HPDE6-E6E7 (cell line): Measurements from ENCODE around the gene ZNF280A.

Experiments used
- DNase-seq: peaks from one replicate; pipeline ENCODE4 v3.0.0; 2011; ENCODE audit warnings: missing footprints; ENCODE audit errors: extremely low spot score

Gene ZNF280A, protein sequence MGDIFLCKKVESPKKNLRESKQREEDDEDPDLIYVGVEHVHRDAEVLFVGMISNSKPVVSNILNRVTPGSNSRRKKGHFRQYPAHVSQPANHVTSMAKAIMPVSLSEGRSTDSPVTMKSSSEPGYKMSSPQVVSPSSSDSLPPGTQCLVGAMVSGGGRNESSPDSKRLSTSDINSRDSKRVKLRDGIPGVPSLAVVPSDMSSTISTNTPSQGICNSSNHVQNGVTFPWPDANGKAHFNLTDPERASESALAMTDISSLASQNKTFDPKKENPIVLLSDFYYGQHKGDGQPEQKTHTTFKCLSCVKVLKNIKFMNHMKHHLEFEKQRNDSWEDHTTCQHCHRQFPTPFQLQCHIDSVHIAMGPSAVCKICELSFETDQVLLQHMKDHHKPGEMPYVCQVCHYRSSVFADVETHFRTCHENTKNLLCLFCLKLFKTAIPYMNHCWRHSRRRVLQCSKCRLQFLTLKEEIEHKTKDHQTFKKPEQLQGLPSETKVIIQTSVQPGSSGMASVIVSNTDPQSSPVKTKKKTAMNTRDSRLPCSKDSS

DNA sequence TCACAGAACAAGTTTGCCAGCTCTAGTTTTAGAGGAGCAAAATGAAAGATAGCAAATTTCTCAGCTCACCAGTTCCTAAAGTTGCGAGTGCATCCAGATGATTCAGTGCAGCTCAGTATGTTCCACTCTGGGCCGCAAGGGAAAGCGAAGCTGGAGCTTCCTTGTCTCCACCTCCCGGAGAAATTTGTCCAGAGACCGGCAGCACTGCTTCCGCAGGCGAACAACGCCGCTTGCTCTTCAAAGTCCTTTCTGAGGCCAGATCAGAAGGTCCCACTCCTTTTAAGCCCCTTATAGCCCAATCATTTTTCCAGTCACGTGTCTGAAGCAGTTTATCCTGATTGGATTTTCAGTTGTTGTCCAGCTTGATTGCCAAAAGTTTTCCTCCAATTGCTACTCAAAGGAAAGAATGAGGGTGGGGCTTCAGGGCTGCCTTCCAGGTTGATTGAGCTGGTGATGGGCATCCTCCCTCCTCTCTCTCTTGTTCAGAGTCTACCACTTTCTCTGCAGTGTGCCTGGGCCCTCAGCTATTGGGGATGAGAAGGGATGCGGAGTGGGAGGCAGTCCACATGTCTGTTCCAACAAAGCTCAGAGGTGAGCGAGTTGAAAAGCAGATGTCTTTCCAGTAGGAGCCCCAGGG is at the start of gene ZNF280A:
ZNF280A (minus strand) TSS at position 251 of the 637 bp plus-strand sequence. CDS start 4,640 bp downstream, outside the sequence.
- DNase-seq: no peak

DNA sequence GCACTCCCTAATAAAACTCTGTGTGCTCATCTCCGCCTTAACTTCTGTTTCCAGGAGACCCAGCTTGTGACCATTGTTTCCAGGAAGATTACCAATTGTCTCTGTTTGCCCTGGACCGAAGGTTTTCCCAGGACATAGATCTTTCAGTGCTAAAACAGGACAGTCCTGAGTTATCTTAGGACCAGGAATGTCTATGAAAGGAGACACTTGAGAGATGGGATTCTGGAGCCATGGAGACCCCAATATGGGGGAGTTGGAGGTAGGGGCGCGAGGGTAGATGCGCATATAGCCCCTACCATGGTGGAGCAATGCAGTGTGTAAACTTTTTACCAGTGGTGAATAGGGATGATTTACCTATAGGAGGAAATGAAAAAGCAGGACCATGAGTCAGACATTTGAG is 49.1 kb upstream of the ZNF280A start:
- no peak for DNase-seq

DNA sequence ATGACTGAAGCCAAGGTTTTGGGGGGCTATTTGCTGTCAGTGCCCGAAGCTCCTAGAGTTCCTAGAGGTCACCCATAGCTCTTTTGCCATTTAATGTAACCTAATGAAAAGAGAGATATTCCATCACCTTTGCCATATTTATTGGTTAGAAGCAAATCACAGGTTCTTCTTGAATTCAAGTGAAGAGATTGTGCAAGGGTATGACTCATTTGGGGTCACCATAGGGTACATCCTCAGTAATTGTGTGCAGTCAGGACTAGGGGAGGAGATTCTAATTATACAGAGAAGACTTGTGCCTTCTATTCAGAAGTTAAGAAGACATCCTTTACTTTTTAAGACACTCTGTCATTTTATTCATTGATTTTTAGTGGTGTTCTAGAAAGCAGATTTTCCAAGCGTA is 45.9 kb upstream of the ZNF280A start:
- DNase-seq: no peak

DNA sequence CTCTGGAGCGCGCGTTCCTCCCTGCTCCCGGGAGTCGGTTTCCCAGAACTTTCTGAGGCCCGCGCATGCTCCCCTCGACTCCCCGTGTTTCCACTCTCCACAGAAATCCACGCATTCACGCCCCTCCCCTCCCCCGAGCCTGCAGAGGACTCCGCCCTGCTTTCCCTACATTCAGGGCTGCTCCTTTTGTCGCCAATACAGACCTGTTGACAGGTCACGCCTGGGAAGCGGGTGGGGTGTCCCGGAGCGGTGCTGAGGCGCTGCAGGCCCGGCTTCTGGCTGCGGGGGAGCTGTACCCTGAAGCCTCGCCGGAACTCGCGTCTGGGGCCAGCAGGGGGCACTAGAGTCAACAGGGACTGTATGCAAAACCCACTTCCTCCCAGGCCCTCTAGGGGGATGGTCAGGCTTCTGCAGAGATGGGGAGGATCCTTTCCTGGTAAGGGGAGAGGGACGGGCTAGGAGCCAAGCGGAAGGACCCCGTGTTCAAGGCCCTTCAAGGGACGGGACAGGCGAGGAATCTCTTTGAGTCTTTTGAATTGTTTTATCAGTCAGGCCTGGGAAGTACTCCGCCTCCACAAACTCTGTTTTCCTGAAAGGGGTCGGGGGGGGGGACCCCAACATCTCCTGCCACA is 39.0 kb upstream of the ZNF280A start, which contains the start of gene PRAME:
PRAME (minus strand) TSS at position 294 of the 632 bp plus-strand sequence. CDS start 2,433 bp downstream, outside the sequence.
- no peak for DNase-seq

DNA sequence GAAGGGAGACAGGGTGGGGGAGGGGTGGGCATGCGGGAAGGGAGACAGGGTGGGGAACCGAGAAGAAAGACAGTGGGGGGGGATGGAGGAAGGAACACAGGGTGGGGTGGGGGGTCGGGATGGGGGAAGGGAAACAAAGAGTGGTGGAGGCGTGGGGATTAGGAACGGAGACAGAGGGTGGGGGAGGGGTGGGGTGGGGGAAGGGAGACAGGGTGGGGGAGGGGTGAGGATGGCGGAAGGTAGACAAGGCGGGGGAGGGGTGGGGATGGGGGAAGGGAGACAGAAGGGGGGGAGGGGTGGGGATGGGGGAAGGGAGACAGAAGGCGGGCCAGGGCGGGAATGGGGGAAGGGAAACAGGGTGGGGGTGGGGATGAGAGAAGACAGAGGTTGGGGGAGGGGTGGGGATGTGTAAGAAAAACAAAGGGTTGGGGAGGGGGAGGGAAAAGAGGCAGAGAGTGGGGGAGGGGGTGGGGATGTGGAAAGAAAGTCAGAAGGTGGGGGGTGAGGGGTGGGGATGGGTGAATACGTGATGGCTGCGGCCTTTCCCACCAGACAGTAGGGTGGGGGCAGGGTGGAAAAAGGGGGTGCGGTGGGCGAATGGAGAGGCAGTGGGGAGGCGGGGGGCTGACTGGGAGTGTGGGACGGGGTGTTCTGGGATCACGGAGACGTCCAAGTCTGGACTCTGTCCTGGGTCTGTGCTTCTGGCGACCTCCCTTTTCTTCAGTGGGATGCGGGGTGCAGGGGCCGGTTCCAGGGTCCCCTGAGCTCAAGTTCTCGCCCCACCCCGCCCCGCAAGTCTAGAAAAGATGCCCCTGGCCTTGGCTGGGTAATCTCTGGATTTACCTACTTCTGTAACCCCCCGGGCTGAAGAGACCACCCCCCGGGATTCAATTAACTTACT is 38.3 kb upstream of the ZNF280A start:
- no peak for DNase-seq

DNA sequence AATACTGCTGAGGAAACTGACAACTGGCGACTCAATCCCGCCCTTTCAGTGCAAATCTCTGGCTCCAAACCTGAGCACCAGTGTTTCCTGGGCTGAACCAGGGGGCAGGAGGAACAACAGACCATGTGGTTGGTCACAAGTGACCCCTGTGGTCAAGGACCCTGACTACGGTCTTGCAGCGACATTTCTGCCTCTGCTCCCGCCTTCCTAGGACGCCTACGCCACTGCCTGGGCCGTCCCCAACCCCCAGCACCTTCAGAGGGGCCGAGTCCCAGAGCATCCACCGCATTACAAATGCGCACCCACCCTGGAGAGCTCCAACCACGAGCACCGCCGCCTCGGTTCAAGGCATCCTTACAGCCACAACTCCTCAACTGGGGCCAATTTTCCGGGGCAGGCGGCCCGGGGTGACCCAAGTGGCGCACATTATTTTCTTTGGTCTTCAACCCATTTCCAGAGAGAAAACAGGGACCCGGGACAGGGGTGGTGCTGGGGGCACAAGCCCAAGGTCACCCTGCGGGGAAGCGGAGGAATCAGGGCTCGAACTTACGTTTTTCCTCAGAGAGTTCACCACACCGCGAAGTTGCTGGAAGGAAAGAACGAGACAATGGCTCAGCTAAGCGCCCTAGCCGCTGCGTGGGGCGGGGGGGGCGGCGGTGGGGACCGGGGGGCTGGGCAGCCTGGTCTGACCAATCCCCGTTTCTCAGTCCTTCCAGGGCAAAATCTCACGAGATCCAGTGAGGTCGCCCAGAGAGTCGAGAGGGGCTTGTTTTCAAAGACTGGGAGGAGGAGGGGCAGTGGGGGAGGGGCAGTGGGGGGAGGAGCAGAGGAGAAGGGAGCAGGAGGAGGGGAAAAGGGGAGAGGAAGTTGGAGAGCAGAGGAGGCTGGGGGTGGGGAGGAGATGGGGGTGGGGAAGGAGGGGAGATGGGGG is 37.2 kb upstream of the ZNF280A start:
- DNase-seq: no peak

DNA sequence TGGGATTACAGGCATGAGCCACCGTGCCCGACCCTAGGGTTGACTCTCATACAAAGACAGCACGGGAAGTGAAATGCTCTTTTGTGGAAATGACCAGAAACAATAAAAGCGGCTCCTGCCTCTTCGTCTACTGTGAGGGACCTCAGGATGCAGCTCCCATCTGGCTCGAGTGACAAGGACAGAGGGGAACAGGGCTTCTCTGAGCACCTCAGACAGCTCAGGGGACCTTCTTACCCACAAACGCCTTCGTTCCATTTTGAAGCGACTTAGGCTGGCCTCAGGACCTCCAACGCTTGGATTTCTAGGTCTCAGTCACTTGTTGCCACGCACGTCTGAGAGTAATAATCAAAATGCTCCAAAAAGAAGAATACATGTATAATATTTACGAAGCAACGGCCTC is 36.5 kb upstream of the ZNF280A start:
- DNase-seq: no peak

DNA sequence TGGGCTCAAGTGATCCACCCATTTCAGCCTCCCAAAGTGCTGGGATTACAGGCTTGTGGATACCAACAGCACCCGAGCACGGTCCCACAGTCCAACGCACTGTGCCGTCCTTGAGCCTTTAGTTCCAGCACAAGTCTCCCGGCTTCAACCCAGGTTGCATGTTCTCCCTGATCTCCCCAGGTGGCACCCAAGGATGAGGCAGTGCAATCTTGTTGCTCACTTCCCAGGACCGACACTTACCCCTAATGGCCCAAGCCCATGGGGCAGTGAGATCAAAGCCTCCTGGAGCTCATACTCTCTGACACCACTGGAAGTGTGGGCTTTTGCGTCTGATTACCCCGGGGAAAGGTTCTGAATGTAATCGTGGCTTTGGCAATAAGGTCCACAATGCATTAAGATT is 35.5 kb upstream of the ZNF280A start:
- DNase-seq: no peak

DNA sequence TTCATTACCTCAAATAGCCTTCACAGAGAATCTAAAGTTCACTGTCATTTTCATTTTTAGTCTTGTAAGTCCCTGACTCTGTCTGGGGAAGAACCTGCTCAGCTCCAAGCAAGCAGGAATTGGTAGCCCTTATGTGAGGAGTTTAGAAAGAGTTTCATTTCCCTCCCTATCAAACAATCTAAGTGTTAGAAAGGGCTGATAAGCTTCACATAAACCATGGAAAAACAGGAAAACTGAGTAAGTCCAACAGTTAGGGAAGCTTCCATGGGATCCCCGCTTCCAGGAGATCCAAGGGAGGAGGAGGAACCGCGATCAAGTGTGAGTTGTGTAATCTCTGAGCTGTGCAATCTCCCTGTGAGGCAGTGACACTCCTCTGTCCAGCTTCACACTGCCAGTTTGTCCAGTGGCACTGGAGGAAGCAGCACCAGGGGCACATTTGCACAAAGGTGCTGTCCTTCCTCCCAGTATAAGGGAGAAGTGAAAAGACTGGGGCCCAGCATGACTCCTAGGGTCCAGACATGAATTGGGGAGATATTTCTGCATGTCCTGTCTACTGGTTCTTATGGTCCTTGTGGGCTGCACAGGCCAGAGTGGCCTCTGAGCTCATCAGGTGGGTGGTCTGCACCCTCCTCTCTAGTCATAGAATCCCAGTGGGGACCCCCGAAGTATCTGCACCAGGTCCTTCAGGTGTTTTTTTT is 34.7 kb upstream of the ZNF280A start:
- DNase-seq: no peak

DNA sequence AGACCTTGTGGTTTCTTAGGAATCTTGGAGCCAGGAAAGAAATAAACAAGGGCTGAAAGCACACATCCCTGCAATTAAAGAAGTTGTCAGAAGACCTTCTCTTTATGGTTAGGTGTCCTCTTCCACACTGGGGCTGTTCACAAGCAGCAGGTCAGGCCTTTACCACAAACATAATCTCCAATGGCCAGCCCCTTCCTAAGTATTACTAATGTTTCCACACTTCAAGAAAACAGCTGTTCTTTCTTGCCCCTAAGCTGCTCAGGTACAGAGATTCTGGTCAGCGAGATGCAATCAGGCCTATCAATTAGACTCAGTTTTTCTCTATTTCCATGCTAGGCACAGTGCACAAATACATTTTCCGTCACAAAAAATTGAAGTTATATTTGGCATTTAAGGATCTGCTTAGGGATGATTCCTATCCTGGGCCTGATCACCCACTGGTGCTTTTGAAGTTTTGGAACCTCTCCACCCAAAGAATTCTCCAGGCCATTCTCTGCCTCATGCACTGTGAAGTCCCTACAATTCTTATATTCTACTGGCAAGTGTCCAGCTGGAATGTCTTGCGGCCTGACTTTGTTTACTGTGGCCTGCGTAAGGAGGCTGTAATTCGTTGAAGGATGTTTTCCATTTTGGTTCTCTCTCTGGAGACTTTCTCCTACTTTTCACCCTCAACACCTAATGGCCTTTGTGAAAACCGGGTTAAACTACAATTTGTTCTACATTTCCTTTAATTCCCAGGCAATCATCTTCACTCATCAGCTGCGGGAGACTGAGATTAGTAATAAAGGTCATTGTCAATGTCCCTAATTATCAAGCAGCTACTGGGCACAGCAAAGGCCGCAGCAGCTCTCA is 33.9 kb upstream of the ZNF280A start:
- no peak for DNase-seq

DNA sequence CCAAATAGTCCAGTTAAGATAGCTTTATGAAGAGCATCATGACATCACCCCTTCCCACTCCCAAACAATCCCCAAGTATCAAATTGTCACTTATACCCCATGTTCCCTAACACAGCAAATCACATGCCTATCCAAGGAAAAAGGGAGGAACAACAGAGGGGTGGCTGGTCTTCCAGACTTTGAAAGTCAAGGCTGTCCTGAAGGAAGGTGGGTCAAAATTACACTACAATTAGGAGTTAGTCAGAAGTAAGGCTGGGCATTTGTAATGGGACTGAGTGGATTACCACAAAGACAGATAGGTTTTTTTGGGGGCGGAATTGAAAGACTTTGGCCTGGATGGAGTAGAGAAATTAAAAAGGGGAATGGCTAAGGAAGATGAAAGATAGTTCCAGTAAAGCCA is 33.1 kb upstream of the ZNF280A start:
- DNase-seq: no peak

DNA sequence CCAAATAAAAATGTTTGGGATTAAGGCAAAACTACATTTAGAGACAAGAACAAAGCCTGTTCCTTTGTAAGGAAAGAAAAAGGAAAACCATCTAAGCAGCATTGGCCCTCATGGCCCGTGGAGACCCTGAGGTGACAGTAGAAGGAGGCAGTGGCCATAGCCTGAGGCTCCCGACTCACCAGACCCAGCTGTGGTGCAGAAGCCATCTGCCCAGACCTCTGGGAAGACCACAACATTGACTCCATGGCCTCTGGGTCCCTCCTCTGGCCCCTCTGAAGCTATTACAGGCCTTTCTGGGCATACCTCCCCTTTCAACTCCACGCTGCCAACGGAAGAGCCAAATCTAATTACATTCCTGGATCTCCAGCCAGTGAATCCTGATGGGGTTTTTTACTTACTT is 32.6 kb upstream of the ZNF280A start:
- no peak for DNase-seq

DNA sequence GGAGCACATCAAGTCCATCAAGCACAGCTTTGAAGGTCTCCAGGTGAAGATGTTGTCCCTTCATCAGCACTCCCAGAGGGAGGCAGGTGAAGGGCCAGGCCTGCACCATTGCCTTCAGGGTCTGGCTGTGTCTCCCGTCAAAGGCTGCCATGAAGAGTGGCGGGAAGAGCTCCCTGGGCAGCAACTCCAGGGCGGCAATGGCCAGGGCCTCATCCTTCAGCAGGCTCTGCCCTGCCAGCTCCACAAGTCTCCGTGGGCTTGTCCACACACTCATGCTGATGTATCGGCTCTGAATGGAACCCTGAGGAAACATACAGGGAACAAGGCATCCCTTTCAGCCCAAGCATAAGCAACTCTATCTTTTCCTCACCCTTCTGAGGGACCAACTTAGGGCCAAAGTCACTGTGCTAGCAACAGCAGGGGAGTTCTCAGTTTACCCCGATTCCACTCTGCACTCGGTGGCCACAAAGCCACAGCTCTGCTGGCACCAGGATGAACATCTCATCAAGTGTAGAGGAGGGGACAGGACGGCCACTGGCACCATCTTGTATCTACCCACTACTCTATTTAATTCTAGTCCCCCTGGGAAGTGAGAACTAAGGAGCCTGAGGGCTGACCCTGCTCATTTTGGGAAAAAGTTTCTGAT is 30.8 kb upstream of the ZNF280A start:
- DNase-seq: no peak

DNA sequence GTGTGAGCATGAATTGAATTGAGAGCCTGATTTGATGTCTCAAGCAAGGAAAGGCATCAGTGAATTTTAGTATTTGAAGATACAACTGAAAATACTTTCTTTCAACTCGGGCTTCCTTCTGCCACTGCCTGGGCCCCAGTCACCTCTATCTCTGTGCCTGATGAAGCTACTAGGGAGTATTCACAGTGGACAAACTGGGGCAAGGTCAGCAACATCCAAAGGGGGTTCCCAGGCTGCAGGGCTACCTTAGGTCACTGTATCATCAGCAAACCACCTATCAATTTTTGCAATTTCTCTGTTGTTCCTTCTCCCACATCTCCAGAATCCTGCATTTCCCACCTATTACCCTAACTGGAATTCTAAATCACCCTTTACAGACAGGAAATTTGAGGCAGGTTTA is 28.8 kb upstream of the ZNF280A start:
- no peak for DNase-seq

DNA sequence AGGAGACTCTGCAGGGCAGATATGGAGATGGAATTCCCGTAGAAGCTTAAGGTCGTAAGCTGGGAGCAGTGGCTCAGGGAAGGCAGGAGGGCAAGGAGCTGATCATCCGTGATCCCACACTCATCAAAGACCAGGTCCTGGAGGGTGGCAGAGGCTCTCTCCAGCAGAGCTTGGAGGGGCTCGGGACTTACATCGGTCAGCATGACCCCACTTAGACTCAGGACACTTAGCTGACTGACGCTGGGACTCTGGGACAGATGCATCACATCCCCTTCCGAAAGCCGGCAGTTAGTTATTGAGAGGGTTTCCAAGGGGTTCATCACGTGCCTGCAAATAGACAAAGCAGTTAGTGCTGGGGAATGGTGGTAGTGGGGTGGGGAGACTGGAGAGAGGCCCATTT is 28.2 kb upstream of the ZNF280A start:
- no peak for DNase-seq

DNA sequence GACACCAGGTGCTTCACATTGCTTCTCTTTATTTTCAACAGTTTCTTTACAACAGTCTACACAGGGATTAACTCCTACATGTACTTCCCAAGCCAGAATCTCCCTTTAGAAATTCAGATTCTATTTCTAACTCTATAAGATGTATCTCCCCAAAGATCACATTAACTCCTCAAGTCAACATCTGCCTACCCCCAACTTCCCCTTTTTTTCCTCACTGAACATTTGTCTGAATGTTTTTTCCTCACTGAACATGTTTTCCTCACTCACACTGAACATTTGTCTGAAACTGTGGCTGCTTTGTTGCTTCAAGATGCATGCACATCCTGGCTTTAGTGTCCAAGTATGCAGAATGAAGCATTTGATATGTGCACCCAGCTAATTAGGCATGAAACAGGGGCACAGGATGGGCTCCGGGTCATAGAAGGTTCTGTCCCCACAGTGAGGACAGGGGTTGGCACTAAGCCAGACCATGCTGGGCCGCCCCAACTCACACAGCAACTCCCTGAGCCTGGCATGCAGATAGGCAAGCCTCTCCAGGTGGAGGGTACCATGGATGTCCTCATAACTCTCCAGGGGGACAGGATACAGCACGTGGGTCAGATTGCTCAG is 27.7 kb upstream of the ZNF280A start:
- no peak for DNase-seq

DNA sequence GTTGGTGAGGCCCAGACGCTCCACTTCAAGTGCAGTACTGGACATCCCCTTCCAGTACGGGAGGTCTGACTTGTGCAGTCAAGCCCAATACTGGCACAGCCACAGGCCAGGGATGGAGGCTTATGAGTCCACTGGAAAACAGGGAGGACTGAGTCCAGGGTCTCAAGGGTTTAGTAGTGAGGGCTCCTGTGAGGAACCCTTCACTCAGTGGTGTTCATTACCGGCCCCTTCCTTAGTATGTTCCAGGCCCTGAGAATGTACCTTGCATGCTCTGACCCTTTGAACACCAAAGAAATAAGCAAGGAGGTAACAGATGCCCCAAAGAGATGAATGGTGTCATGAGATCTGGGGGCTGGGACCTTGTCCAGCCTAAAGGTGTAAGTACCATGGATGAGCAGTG is 27.2 kb upstream of the ZNF280A start:
- no peak for DNase-seq

DNA sequence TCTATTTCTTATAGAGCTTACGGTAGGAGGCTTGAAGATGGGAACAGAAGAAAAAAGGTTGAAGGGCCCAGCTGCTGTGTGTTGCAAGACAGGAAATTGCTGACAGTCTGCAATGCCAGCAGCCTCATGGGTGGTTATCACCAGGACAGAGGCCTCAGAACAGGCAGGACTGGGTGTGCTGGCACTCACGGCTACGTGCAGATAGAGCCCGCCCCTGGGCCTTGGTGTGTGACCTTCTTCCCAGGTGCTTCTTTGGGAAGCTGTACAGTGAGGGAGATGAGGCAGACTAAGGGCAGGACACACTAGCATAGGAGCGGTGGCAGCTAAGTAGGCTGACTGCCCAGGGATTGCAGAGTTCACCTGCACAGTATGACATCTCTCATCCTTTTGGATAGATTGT is 26.4 kb upstream of the ZNF280A start:
- DNase-seq: no peak
